ENCODE measurements around the gene ERC2.

ERC2 gene

DNA sequence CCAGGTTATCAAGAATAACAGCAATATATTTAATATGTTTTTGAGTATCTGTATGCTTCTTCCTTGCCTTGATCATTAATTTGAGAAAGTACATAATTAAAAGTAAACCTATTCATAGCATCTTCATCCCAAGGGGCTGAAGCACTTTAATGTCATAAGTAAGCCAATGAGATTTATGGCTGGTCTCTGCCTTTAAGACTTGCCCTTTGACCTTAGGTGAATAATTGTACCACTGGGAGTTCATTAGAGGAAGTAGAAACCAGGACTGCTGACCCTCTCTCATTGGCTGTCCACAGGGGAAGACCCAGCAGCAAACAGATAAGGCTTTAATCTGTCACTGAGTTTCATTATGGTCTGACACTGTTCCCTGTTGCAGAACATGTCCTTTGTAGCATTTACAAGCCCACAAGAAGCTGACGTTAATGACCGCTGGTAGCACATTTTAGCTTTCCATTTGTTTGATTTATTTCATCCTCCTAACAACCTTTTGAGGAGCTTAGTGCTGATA, 16.3 kb upstream of the ERC2 start:
- no peak for TF ChIP-seq CTCF (IDR thresholded peaks at IDR 0.05; ENCODE audit: control insufficient read depth, extremely low read depth, insufficient read depth)
- no peak for DNase-seq (ENCODE audit: low read depth)
- H3K4me3 ChIP-seq (ENCODE audit: low read depth, low read length), result no peak overlapping the region

DNA sequence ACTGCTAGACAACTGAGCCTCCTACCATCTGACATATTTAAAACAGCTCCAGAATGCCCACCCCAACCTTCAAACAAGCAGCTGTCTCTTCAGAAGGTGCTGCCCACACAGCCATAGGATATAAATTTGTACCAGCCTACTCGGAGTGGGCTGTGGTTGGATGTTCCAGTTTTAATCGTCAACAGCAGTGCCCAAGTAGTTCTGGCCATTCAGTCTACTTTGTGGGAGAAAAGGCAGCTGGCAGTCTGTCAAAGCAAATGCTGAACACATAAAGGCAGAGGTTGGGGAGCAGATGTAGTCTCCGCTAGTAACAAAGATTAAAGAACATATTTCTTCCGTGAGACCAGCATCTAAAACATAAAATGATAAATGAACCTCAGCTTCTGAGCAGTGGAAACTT, 15.9 kb upstream of the ERC2 start:
- TF ChIP-seq CTCF (IDR thresholded peaks at IDR 0.05; ENCODE audit: control insufficient read depth, extremely low read depth, insufficient read depth), result no peak
- H3K4me3 ChIP-seq (ENCODE audit: low read depth, low read length), result no peak overlapping the region
- DNase-seq (ENCODE audit: low read depth), result no peak

DNA sequence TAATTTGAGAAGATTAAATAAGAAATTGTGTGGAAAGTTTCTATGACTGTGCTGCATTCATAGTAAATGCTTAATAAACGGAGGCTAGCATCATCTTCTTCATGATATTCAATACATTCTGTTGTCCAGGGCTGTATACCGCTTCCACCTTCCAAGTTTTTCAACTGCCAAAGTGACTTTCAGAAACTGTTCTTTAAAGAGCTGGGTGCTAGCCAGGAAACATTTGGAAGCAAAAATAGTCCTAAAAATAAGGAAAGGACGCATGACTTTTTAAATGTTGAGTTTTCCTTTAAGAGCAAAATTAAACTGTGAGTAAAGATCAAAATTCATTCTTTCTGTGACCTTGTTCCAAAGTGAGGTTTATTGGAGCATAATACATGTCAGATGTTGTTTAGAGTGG, 9.4 kb upstream of the ERC2 start:
- TF ChIP-seq CTCF (IDR thresholded peaks at IDR 0.05; ENCODE audit: control insufficient read depth, extremely low read depth, insufficient read depth), result no peak
- no peak for DNase-seq (ENCODE audit: low read depth)
- no peak overlapping the region for H3K4me3 ChIP-seq (ENCODE audit: low read depth, low read length)

GRCh38 chr3:56476771-56477170, 8.5 kb upstream of the ERC2 start:
- TF ChIP-seq CTCF (IDR thresholded peaks at IDR 0.05; ENCODE audit: control insufficient read depth, extremely low read depth, insufficient read depth), result no peak
- no peak for DNase-seq (ENCODE audit: low read depth)
- H3K4me3 ChIP-seq (ENCODE audit: low read depth, low read length), result no peak overlapping the region

- H3K4me3 ChIP-seq (ENCODE audit: low read depth, low read length), result no peak overlapping the region
- no peak for DNase-seq (ENCODE audit: low read depth)
Observed at GRCh38 chr3:56471771-56472170, 3.5 kb upstream of the ERC2 start.

DNA sequence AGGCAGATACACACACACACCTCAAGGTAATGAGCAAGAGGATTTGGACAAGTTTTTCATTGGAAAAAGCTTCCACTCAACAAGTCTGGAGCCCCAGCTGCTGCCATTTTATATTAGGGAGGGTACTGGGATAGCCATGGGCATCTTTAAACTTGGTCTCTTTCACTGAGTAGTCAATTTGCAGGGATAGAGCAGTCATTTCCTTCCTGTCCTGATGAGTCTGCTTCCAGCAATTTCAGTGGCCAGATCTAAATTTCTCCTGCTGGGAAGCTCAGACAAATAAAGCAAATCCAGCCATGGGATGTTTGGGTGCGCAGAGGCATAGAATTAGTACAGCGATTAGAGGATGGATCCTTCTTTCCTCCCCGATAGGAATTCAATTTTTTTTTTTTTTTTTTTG, 874 bp upstream of the ERC2 start:
- DNase-seq (ENCODE audit: low read depth), result no peak
- no peak overlapping the region for H3K4me3 ChIP-seq (ENCODE audit: low read depth, low read length)
- TF ChIP-seq CTCF (IDR thresholded peaks at IDR 0.05; ENCODE audit: control insufficient read depth, extremely low read depth, insufficient read depth), result no peak

More at GRCh38 chr3:56471771-56472170, 3.5 kb upstream of the ERC2 start:
- TF ChIP-seq CTCF (IDR thresholded peaks at IDR 0.05; ENCODE audit: control insufficient read depth, extremely low read depth, insufficient read depth), result no peak

DNA sequence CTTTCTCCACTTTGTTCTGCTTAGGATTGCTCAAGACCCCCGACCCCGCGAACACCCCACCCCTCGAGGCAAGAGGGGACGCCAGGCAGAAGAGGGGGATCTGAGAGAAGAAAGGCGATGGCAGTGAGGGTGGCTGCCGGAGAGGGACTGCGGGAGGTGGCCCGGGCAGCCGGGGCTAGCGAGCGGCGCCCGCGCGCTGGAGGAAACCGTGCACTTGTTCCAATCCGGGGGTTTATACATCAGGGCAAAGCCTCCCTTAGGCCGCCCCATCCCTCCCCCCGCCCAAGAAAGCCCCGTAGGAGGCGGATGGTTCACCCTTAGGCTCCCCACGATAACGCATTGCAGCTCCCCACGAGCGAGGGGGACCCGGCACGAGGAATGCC, 475 bp downstream of the ERC2 start:
- H3K4me3 ChIP-seq (ENCODE audit: low read depth, low read length), result peak overlapping the region; percentile 52
- no peak for DNase-seq (ENCODE audit: low read depth)
- TF ChIP-seq CTCF (IDR thresholded peaks at IDR 0.05; ENCODE audit: control insufficient read depth, extremely low read depth, insufficient read depth), result no peak

Measured in LNCaP clone FGC (cell line).